Measurements from ENCODE around the gene NT5C3A.

DNA sequence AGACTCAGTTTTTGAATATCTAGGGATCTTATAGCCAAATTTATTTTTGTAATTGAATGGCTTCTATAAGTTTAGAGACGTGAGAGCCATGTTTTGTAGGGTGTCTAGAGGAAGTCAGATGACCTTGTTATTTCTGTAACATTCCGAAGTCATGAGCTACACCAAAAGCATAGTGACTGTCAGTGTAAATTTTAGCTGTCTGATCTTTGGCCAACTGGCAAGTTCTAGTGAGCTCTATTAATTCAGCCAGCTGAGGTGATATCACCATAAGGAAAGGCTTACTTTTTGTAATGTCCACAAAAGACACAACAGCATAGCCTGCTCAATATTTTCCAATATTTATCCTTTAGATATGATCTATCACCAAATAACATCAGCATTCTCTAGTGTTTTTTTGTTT lies 9.9 kb upstream of the NT5C3A start:
- no peak for TF ChIP-seq MEF2A (IDR thresholded peaks at IDR 0.05; ENCODE audit: control insufficient read depth, low read depth, low read length)
- no peak for TF ChIP-seq TFAM (CRISPR knock-in tag; conservative IDR thresholded peaks at IDR 0.05)
- no peak for TF ChIP-seq ZNF274 (IDR thresholded peaks at IDR 0.05; ENCODE audit: borderline replicate concordance, low read depth, low read length)
- TF ChIP-seq SREBF2 (CRISPR knock-in tag; IDR thresholded peaks at IDR 0.05) = no peak
- TF ChIP-seq FOXA1 (IDR thresholded peaks at IDR 0.05; ENCODE audit: borderline replicate concordance) = no peak
- TF ChIP-seq SIN3B (IDR thresholded peaks at IDR 0.05; ENCODE audit: low read depth) = no peak
